ENCODE results near the gene C6orf132.

DNA sequence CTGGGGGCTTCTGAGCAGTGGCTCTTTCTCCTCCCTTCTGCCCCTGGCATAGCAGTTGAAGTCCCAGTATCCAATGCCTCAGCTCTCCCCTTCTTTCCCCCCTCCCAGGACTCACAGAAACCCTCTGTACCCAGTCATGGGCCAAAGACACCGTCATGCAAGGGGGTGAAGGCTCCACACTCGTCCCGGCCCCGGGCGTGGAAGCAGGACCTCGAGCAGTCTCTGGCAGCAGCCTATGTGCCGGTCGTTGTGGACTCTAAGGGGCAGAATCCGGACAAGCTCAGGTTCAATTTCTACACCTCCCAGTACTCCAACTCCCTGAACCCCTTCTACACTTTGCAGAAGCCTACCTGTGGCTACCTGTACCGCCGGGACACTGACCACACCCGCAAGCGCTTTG, 20.4 kb upstream of the C6orf132 start:
- no peak for TF ChIP-seq MXI1 (IDR thresholded peaks at IDR 0.05; ENCODE audit: low read depth, low read length)
- TF ChIP-seq YY1 (IDR thresholded peaks at IDR 0.05; ENCODE audit: borderline replicate concordance in 1 of 3, control insufficient read depth in 1 of 3, extremely low read depth in 1 of 3, insufficient read depth in 3 of 3, insufficient read length in 1 of 3, insufficient replicate concordance in 2 of 3, low read depth in 1 of 3, low read length in 2 of 3) = no peak
- TF ChIP-seq, protein P1, sequence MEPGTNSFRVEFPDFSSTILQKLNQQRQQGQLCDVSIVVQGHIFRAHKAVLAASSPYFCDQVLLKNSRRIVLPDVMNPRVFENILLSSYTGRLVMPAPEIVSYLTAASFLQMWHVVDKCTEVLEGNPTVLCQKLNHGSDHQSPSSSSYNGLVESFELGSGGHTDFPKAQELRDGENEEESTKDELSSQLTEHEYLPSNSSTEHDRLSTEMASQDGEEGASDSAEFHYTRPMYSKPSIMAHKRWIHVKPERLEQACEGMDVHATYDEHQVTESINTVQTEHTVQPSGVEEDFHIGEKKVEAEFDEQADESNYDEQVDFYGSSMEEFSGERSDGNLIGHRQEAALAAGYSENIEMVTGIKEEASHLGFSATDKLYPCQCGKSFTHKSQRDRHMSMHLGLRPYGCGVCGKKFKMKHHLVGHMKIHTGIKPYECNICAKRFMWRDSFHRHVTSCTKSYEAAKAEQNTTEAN (CRISPR knock-in tag; IDR thresholded peaks at IDR 0.05) = no peak
- TF ChIP-seq POLR2A (conservative IDR thresholded peaks at IDR 0.05) = no peak
- TF ChIP-seq, protein P2, sequence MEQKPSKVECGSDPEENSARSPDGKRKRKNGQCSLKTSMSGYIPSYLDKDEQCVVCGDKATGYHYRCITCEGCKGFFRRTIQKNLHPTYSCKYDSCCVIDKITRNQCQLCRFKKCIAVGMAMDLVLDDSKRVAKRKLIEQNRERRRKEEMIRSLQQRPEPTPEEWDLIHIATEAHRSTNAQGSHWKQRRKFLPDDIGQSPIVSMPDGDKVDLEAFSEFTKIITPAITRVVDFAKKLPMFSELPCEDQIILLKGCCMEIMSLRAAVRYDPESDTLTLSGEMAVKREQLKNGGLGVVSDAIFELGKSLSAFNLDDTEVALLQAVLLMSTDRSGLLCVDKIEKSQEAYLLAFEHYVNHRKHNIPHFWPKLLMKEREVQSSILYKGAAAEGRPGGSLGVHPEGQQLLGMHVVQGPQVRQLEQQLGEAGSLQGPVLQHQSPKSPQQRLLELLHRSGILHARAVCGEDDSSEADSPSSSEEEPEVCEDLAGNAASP (IDR thresholded peaks at IDR 0.05) = no peak

Data from K562 (cell line).